LNCaP clone FGC (cell line): Measurements from ENCODE around the gene PLXNA4.

Source experiments
- DNase-seq: peaks from one replicate; pipeline ENCODE4 v3.0.0-alpha.2; 2011; ENCODE audit warnings: low read depth
- H3K4me3 ChIP-seq: 2 replicates; pipeline ENCODE4 v1.5.1; 2011; ENCODE audit warnings: mild to moderate bottlenecking, low read depth, low read length, control low read depth
- TF ChIP-seq, protein P1 (sequence below): IDR thresholded peaks from 2 replicates; pipeline ENCODE4 v1.5.1; 2012; ENCODE audit warnings: mild to moderate bottlenecking; ENCODE audit not compliant: control insufficient read depth, insufficient read depth; ENCODE audit errors: extremely low read depth

The PLXNA4 gene

DNA sequence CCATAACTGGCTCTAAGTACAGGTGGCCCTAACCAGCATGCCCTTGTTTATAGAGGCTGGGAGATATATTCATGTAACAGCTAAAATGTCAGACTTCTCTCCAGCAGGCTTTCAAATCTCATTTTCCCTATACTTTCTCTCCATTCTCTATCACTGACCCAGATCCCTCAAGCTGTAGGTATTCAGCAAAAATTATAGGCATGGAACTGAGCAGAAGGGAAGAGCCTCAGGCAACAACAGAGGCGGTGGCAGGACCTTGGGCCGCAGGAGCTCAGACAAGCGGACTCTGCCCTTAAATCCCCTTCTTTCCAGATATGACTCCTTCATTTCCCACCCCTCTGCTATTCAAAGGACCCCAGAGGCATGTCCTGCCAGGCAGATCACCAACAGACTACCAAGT, 417.4 kb downstream of the PLXNA4 start:
- no peak overlapping the region for H3K4me3 ChIP-seq
- TF ChIP-seq, protein P1, sequence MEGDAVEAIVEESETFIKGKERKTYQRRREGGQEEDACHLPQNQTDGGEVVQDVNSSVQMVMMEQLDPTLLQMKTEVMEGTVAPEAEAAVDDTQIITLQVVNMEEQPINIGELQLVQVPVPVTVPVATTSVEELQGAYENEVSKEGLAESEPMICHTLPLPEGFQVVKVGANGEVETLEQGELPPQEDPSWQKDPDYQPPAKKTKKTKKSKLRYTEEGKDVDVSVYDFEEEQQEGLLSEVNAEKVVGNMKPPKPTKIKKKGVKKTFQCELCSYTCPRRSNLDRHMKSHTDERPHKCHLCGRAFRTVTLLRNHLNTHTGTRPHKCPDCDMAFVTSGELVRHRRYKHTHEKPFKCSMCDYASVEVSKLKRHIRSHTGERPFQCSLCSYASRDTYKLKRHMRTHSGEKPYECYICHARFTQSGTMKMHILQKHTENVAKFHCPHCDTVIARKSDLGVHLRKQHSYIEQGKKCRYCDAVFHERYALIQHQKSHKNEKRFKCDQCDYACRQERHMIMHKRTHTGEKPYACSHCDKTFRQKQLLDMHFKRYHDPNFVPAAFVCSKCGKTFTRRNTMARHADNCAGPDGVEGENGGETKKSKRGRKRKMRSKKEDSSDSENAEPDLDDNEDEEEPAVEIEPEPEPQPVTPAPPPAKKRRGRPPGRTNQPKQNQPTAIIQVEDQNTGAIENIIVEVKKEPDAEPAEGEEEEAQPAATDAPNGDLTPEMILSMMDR, result no peak
- no peak for DNase-seq

DNA sequence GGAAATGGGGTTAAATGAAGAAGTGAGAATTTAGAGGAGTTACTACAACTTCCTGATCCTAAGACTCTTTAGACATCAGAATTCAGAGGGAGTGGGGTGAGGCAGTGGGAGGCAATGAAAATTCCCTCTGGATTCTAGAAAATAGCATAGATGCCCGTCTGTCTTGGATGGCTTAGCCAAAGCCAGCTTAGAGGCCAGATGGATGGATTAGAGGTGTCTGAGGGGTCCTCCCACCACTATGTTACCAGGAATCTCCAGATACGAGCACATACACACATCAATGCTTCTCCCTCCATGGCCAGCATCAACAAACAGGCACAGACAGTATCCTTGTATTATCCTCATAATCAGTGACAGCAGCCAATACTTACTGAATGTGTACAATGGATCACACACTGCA, 418.1 kb downstream of the PLXNA4 start:
- no peak for DNase-seq
- no peak overlapping the region for H3K4me3 ChIP-seq
- TF ChIP-seq, protein P1, result no peak

DNA sequence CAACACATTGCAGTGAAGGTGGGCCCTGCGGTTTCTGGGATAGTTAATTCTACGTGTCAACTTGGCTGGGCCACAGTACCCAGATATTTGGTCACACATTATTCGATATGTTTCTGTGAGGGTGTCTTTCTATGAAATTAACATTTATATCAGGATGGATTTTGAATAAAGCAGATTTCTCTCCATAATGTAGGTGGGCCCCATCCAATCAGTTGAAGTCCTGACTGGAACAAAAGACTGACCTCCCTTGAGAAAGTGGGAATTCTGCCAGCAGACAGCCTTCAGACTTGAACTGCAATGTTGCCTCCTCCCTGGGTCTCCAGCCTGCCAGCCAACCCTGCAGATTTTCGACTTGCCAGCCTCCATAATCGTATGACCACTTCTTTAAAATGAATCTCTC, 420.6 kb downstream of the PLXNA4 start:
- DNase-seq, result no peak
- H3K4me3 ChIP-seq, result no peak overlapping the region
- TF ChIP-seq, protein P1, result no peak

DNA sequence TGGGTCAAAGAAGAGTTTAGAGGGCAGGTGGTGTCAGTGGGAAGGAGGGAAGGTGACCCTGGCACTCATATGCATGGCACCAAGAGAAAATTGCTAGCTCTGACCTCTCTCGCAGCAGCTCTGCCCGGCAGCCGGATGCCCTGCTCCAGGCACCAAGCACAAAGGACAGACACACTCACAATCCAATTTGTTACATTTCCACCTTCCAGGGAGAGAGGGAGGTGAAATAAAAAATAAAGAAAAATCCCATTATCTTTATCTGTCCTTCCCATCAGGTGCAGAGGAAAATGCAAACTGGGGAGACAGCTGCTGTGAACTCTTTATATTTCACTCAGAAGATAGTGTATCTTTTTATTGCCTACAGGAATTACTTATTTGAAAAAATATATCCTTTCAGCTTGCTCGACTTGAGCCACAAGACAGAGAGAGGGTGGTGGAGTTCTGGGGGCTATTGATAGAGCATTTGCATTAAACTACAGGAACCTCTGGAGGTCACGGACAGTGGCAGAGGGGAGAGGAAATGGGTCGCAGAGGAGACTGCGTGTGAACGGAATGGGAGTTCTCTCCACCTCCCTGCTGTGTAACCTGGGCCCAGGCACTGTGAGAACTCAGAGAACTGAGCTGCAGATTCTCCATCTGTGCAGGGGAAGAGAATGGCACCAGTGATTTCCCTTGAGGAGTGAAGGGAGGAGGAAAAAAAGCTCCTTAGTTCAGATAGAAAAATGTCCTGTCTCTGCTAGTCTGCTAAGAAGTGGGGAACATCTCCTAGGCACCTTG, 421.4 kb downstream of the PLXNA4 start:
- no peak for DNase-seq
- TF ChIP-seq, protein P1, result no peak
- H3K4me3 ChIP-seq, result no peak overlapping the region

DNA sequence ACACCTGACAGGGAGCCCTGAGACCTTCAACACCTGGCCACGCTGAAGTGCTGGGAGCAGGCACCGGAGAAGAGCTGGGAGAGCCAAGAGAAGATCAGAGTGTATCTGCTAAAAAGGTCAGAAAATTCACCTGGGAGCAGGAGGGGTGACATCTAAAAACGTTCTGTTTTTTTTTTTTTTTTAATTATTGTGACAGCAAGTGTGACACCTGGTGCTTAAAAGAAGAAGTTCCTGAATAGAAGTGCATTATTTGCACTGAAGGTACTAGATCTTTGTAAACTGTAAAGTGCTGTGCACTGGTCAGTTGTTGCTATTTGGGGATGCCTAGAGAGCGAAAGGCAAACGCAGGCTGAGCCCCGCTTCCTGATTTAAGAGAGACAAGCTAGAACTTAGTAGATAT, 422.0 kb downstream of the PLXNA4 start:
- H3K4me3 ChIP-seq, result no peak overlapping the region
- no peak for DNase-seq
- TF ChIP-seq, protein P1, result peak; percentile 43

DNA sequence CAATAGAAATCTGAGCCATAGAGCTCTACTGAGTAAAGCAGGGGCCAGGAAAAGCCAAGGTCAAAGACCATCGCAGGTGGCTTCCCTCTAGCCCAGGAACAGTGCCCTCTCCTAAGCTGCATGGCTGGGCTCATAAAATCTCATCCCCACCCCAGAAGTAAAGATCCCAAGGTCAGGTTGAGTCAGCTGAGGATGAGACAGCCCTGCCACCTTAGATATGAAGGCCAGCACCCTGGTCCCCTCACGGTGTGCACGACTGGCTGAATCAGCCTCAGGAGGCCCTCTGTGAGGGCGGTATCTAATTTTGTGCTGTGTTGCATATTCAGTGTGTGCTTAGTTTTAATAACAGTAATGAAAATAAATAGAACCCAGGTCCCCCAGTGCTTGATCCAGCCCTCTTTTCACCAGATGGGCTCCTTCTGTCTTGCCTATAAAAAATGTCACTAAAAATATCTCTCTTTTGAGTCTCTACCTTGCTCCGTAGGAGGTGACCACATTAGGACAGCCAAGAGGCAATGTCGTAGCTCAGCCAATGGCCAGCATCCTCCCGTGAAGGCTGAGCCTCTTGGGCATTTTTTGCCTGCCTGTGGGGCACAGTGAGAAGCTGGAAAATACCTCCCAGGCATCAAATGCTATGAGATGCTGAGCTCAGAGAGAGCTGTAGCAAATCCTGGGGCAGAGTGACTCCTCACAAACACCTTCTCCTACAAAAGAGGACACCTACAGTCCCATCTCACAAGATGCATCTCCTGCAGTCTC, 424.0 kb downstream of the PLXNA4 start:
- DNase-seq, result no peak
- TF ChIP-seq, protein P1, result no peak
- no peak overlapping the region for H3K4me3 ChIP-seq
